Measurements from ENCODE around the gene ERRFI1. TPM values are rescaled to one million over a fixed set of nuclear protein-coding genes. Genes with fewer than 3 reads are reported as not detected.

The ERRFI1 gene
- total RNA-seq, 1 donor from 2014 or later, result 305 TPM

GRCh38 chr1:8065369-8065768 lies 39.3 kb upstream of the ERRFI1 start:
- DNase-seq (ENCODE audit: low spot score), result no peak
- H3K4me3 Mint-ChIP-seq (ENCODE audit: unreplicated experiment), result no peak overlapping the region

GRCh38 chr1:8063298-8064036 lies 37.4 kb upstream of the ERRFI1 start:
- Mint-ChIP-seq H3K4me3 (ENCODE audit: unreplicated experiment) (no peak overlapping the region), H3K27me3 (ENCODE audit: low read depth) (no peaks in the 10 kb centered on the region), H3K27ac (ENCODE audit: unreplicated experiment) (peak overlapping the region; percentile 73), H3K36me3 (ENCODE audit: low read depth) (peaks cover 2% of the 10 kb centered on the region), H3K4me1 (ENCODE audit: low read depth) (peaks cover 45% of the 10 kb centered on the region), H3K9me3 (ENCODE audit: low read depth) (peaks cover 7% of the 10 kb centered on the region)
- no peak for DNase-seq (ENCODE audit: low spot score)
- TF ChIP-seq CTCF (IDR thresholded peaks at IDR 0.05), result no peak

More at GRCh38 chr1:8065369-8065768, 39.3 kb upstream of the ERRFI1 start:
- no peak overlapping the region for H3K27ac Mint-ChIP-seq (ENCODE audit: unreplicated experiment)
- peaks cover 2% of the 10 kb centered on the region for H3K36me3 Mint-ChIP-seq (ENCODE audit: low read depth)
- no peaks in the 10 kb centered on the region for H3K27me3 Mint-ChIP-seq (ENCODE audit: low read depth)
- peaks cover 33% of the 10 kb centered on the region for H3K4me1 Mint-ChIP-seq (ENCODE audit: low read depth)
- no peak for TF ChIP-seq CTCF (IDR thresholded peaks at IDR 0.05)
- peaks cover 7% of the 10 kb centered on the region for H3K9me3 Mint-ChIP-seq (ENCODE audit: low read depth)

- no peak for TF ChIP-seq CTCF (IDR thresholded peaks at IDR 0.05)
- peaks cover 2% of the 10 kb centered on the region for H3K36me3 Mint-ChIP-seq (ENCODE audit: low read depth)
- peak overlapping the region; percentile 73 for H3K27ac Mint-ChIP-seq (ENCODE audit: unreplicated experiment)
- peaks cover 7% of the 10 kb centered on the region for H3K9me3 Mint-ChIP-seq (ENCODE audit: low read depth)
- no peak overlapping the region for H3K4me3 Mint-ChIP-seq (ENCODE audit: unreplicated experiment)
- no peak for DNase-seq (ENCODE audit: low spot score)
- H3K4me1 Mint-ChIP-seq (ENCODE audit: low read depth), result peaks cover 48% of the 10 kb centered on the region
- H3K27me3 Mint-ChIP-seq (ENCODE audit: low read depth), result no peaks in the 10 kb centered on the region
Measured at GRCh38 chr1:8062861-8063260, 36.8 kb upstream of the ERRFI1 start.

- peak overlapping the region; percentile 92 for H3K27ac Mint-ChIP-seq (ENCODE audit: unreplicated experiment)
Measured at GRCh38 chr1:8061673-8062386, 35.7 kb upstream of the ERRFI1 start.

More at GRCh38 chr1:8061673-8062386, 35.7 kb upstream of the ERRFI1 start:
- H3K9me3 Mint-ChIP-seq (ENCODE audit: low read depth), result peaks cover 7% of the 10 kb centered on the region
- no peak overlapping the region for H3K4me3 Mint-ChIP-seq (ENCODE audit: unreplicated experiment)
- H3K36me3 Mint-ChIP-seq (ENCODE audit: low read depth), result peaks cover 2% of the 10 kb centered on the region
- H3K27me3 Mint-ChIP-seq (ENCODE audit: low read depth), result no peaks in the 10 kb centered on the region
- DNase-seq (ENCODE audit: low spot score), result no peak
- H3K4me1 Mint-ChIP-seq (ENCODE audit: low read depth), result peaks cover 52% of the 10 kb centered on the region
- TF ChIP-seq CTCF (IDR thresholded peaks at IDR 0.05), result peak; percentile 41

All from chondrocyte (in vitro differentiated cells).